ENCODE results near the gene MRC1.
"Not testable (repeated sequence)": the region's sequence is repeated elsewhere in the genome, so short reads cannot be mapped to it uniquely, and the experiment has no call there.

The MRC1 gene

GRCh38 chr10:17913604-17914003, 104.5 kb downstream of the MRC1 start:
- no peak overlapping the region for H3K4me3 ChIP-seq (ENCODE audit: low read length in 2 of 2)
- no peaks in the 10 kb centered on the region for H3K9me3 ChIP-seq (ENCODE audit: control insufficient read depth in 2 of 2, low read length in 2 of 2)
- H3K27me3 ChIP-seq (ENCODE audit: control insufficient read depth in 2 of 2, insufficient read depth in 2 of 2, low read length in 2 of 2) = no peaks in the 10 kb centered on the region
- no peaks in the 10 kb centered on the region for H3K36me3 ChIP-seq (ENCODE audit: control insufficient read depth in 2 of 2, insufficient read depth in 2 of 2, low read length in 2 of 2)
- H3K27ac ChIP-seq (ENCODE audit: low read depth in 2 of 2, low read length in 2 of 2) = no peak overlapping the region
- H3K4me1 ChIP-seq (ENCODE audit: control insufficient read depth in 2 of 2, insufficient read depth in 2 of 2, low read length in 2 of 2) = no peaks in the 10 kb centered on the region
- H3K9ac ChIP-seq (ENCODE audit: low read depth in 1 of 2, low read length in 2 of 2) = no peak overlapping the region

GRCh38 chr10:17914169-17915045, 105.3 kb downstream of the MRC1 start:
- Histone ChIP-seq H3K27me3 (ENCODE audit: control insufficient read depth in 2 of 2, insufficient read depth in 2 of 2, low read length in 2 of 2) (no peaks in the 10 kb centered on the region), H3K27ac (ENCODE audit: low read depth in 2 of 2, low read length in 2 of 2) (no peak overlapping the region), H3K9ac (ENCODE audit: low read depth in 1 of 2, low read length in 2 of 2) (no peak overlapping the region), H3K36me3 (ENCODE audit: control insufficient read depth in 2 of 2, insufficient read depth in 2 of 2, low read length in 2 of 2) (no peaks in the 10 kb centered on the region), H3K4me3 (ENCODE audit: low read length in 2 of 2) (no peak overlapping the region), H3K4me1 (ENCODE audit: control insufficient read depth in 2 of 2, insufficient read depth in 2 of 2, low read length in 2 of 2) (no peaks in the 10 kb centered on the region), H3K9me3 (ENCODE audit: control insufficient read depth in 2 of 2, low read length in 2 of 2) (no peaks in the 10 kb centered on the region)

GRCh38 chr10:17915181-17915580, 106.0 kb downstream of the MRC1 start:
- no peak overlapping the region for H3K4me3 ChIP-seq (ENCODE audit: low read length in 2 of 2)
- no peak overlapping the region for H3K27ac ChIP-seq (ENCODE audit: low read depth in 2 of 2, low read length in 2 of 2)
- no peaks in the 10 kb centered on the region for H3K36me3 ChIP-seq (ENCODE audit: control insufficient read depth in 2 of 2, insufficient read depth in 2 of 2, low read length in 2 of 2)
- no peaks in the 10 kb centered on the region for H3K4me1 ChIP-seq (ENCODE audit: control insufficient read depth in 2 of 2, insufficient read depth in 2 of 2, low read length in 2 of 2)
- H3K9me3 ChIP-seq (ENCODE audit: control insufficient read depth in 2 of 2, low read length in 2 of 2) = no peaks in the 10 kb centered on the region
- H3K9ac ChIP-seq (ENCODE audit: low read depth in 1 of 2, low read length in 2 of 2) = no peak overlapping the region
- H3K27me3 ChIP-seq (ENCODE audit: control insufficient read depth in 2 of 2, insufficient read depth in 2 of 2, low read length in 2 of 2) = no peaks in the 10 kb centered on the region

GRCh38 chr10:17918187-17918903, 109.2 kb downstream of the MRC1 start:
- no peaks in the 10 kb centered on the region for H3K4me1 ChIP-seq (ENCODE audit: control insufficient read depth in 2 of 2, insufficient read depth in 2 of 2, low read length in 2 of 2)
- no peak overlapping the region for H3K4me3 ChIP-seq (ENCODE audit: low read length in 2 of 2)
- no peaks in the 10 kb centered on the region for H3K27me3 ChIP-seq (ENCODE audit: control insufficient read depth in 2 of 2, insufficient read depth in 2 of 2, low read length in 2 of 2)
- H3K9ac ChIP-seq (ENCODE audit: low read depth in 1 of 2, low read length in 2 of 2) = no peak overlapping the region
- no peaks in the 10 kb centered on the region for H3K36me3 ChIP-seq (ENCODE audit: control insufficient read depth in 2 of 2, insufficient read depth in 2 of 2, low read length in 2 of 2)
- H3K9me3 ChIP-seq (ENCODE audit: control insufficient read depth in 2 of 2, low read length in 2 of 2) = no peaks in the 10 kb centered on the region
- H3K27ac ChIP-seq (ENCODE audit: low read depth in 2 of 2, low read length in 2 of 2) = no peak overlapping the region

- Histone ChIP-seq H3K4me3 (ENCODE audit: low read length in 2 of 2) (no peak overlapping the region), H3K27me3 (ENCODE audit: control insufficient read depth in 2 of 2, insufficient read depth in 2 of 2, low read length in 2 of 2) (no peaks in the 10 kb centered on the region), H3K4me1 (ENCODE audit: control insufficient read depth in 2 of 2, insufficient read depth in 2 of 2, low read length in 2 of 2) (peaks cover 0 to 4% of the 10 kb centered on the region in 2 donors), H3K9me3 (ENCODE audit: control insufficient read depth in 2 of 2, low read length in 2 of 2) (no peaks in the 10 kb centered on the region), H3K36me3 (ENCODE audit: control insufficient read depth in 2 of 2, insufficient read depth in 2 of 2, low read length in 2 of 2) (no peaks in the 10 kb centered on the region), H3K9ac (ENCODE audit: low read depth in 1 of 2, low read length in 2 of 2) (no peak overlapping the region), H3K27ac (ENCODE audit: low read depth in 2 of 2, low read length in 2 of 2) (no peak overlapping the region)
Observed at GRCh38 chr10:17921378-17921777, 112.2 kb downstream of the MRC1 start.

- Histone ChIP-seq H3K4me1 (ENCODE audit: control insufficient read depth in 2 of 2, insufficient read depth in 2 of 2, low read length in 2 of 2) (peaks cover 0 to 4% of the 10 kb centered on the region in 2 donors), H3K27ac (ENCODE audit: low read depth in 2 of 2, low read length in 2 of 2) (no peak overlapping the region)
Observed at GRCh38 chr10:17923728-17924127, 114.6 kb downstream of the MRC1 start.

GRCh38 chr10:17943033-17943745, 134.0 kb downstream of the MRC1 start:
- Histone ChIP-seq H3K9me3 (ENCODE audit: control insufficient read depth in 2 of 2, low read length in 2 of 2) (no peaks in the 10 kb centered on the region), H3K27me3 (ENCODE audit: control insufficient read depth in 2 of 2, insufficient read depth in 2 of 2, low read length in 2 of 2) (no peaks in the 10 kb centered on the region), H3K27ac (ENCODE audit: low read depth in 2 of 2, low read length in 2 of 2) (peak overlapping the region in 1 of 2 donors; percentile 49), H3K36me3 (ENCODE audit: control insufficient read depth in 2 of 2, insufficient read depth in 2 of 2, low read length in 2 of 2) (no peaks in the 10 kb centered on the region), H3K4me1 (ENCODE audit: control insufficient read depth in 2 of 2, insufficient read depth in 2 of 2, low read length in 2 of 2) (no peaks in the 10 kb centered on the region), H3K9ac (ENCODE audit: low read depth in 1 of 2, low read length in 2 of 2) (no peak overlapping the region), H3K4me3 (ENCODE audit: low read length in 2 of 2) (no peak overlapping the region)

More at GRCh38 chr10:17923728-17924127, 114.6 kb downstream of the MRC1 start:
- Histone ChIP-seq H3K4me3 (ENCODE audit: low read length in 2 of 2) (no peak overlapping the region), H3K9ac (ENCODE audit: low read depth in 1 of 2, low read length in 2 of 2) (no peak overlapping the region), H3K9me3 (ENCODE audit: control insufficient read depth in 2 of 2, low read length in 2 of 2) (no peaks in the 10 kb centered on the region), H3K36me3 (ENCODE audit: control insufficient read depth in 2 of 2, insufficient read depth in 2 of 2, low read length in 2 of 2) (no peaks in the 10 kb centered on the region), H3K27me3 (ENCODE audit: control insufficient read depth in 2 of 2, insufficient read depth in 2 of 2, low read length in 2 of 2) (no peaks in the 10 kb centered on the region)

- not testable (repeated sequence) for H3K4me3 ChIP-seq (ENCODE audit: low read length in 2 of 2); H3K9ac ChIP-seq (ENCODE audit: low read depth in 1 of 2, low read length in 2 of 2); H3K9me3 ChIP-seq (ENCODE audit: control insufficient read depth in 2 of 2, low read length in 2 of 2); H3K27ac ChIP-seq (ENCODE audit: low read depth in 2 of 2, low read length in 2 of 2); H3K4me1 ChIP-seq (ENCODE audit: control insufficient read depth in 2 of 2, insufficient read depth in 2 of 2, low read length in 2 of 2); H3K27me3 ChIP-seq (ENCODE audit: control insufficient read depth in 2 of 2, insufficient read depth in 2 of 2, low read length in 2 of 2); H3K36me3 ChIP-seq (ENCODE audit: control insufficient read depth in 2 of 2, insufficient read depth in 2 of 2, low read length in 2 of 2)
Observed at GRCh38 chr10:17950269-17950668, 141.1 kb downstream of the MRC1 start.

GRCh38 chr10:17950726-17951125, 141.6 kb downstream of the MRC1 start:
- no peaks in the 10 kb centered on the region for H3K9me3 ChIP-seq (ENCODE audit: control insufficient read depth in 2 of 2, low read length in 2 of 2)
- no peak overlapping the region for H3K9ac ChIP-seq (ENCODE audit: low read depth in 1 of 2, low read length in 2 of 2)

GRCh38 chr10:17951868-17952371, 142.8 kb downstream of the MRC1 start, which contains the start of gene SLC39A12:
Gene SLC39A12, plus strand, starts transcription at chr10:17951918. Its CDS starts 1,359 bp downstream, at chr10:17953277.
- Histone ChIP-seq H3K36me3 (ENCODE audit: control insufficient read depth in 2 of 2, insufficient read depth in 2 of 2, low read length in 2 of 2) (no peaks in the 10 kb centered on the region), H3K27ac (ENCODE audit: low read depth in 2 of 2, low read length in 2 of 2) (no peak within 1 kb of the TSS), H3K4me1 (ENCODE audit: control insufficient read depth in 2 of 2, insufficient read depth in 2 of 2, low read length in 2 of 2) (no peaks in the 10 kb centered on the region), H3K9ac (ENCODE audit: low read depth in 1 of 2, low read length in 2 of 2) (no peak within 1 kb of the TSS), H3K9me3 (ENCODE audit: control insufficient read depth in 2 of 2, low read length in 2 of 2) (no peaks in the 10 kb centered on the region), H3K27me3 (ENCODE audit: control insufficient read depth in 2 of 2, insufficient read depth in 2 of 2, low read length in 2 of 2) (no peaks in the 10 kb centered on the region), H3K4me3 (ENCODE audit: low read length in 2 of 2) (no peak within 1 kb of the TSS)

More at GRCh38 chr10:17950726-17951125, 141.6 kb downstream of the MRC1 start:
- no peaks in the 10 kb centered on the region for H3K27me3 ChIP-seq (ENCODE audit: control insufficient read depth in 2 of 2, insufficient read depth in 2 of 2, low read length in 2 of 2)
- H3K36me3 ChIP-seq (ENCODE audit: control insufficient read depth in 2 of 2, insufficient read depth in 2 of 2, low read length in 2 of 2) = no peaks in the 10 kb centered on the region
- no peak overlapping the region for H3K4me3 ChIP-seq (ENCODE audit: low read length in 2 of 2)
- H3K27ac ChIP-seq (ENCODE audit: low read depth in 2 of 2, low read length in 2 of 2) = no peak overlapping the region
- no peaks in the 10 kb centered on the region for H3K4me1 ChIP-seq (ENCODE audit: control insufficient read depth in 2 of 2, insufficient read depth in 2 of 2, low read length in 2 of 2)

Measured in mucosa of rectum (tissue), 2 donors.